H1 (cell line): ENCODE data around the gene TBX15. TPM values are rescaled to one million over a fixed set of nuclear protein-coding genes. Genes with fewer than 3 reads are reported as not detected.

Experiments
- CTBP2 ChIP-seq: IDR thresholded peaks from 2 replicates; pipeline ENCODE4 v1.7.0; 2011; ENCODE audit warnings: borderline replicate concordance, mild to moderate bottlenecking, moderate library complexity, mixed read lengths, low read length; ENCODE audit not compliant: insufficient read depth, insufficient read length
- polyA plus RNA-seq, 7 experiments: library from polyadenylated mRNA; depleted of rRNA in 3 of 7; stranded (reverse) in 5 of 7; unstranded in 2 of 7; fragments of >200 nt in 5 of 7; fragments of 200-250 nt in 2 of 7; gene quantifications; 1 replicate in 5 of 7; 2 replicates in 1 of 7; 4 replicates in 1 of 7; pipeline versions ENCODE4 v1.2.1 to v1.2.3, GENCODE V29; 2011 to 2013; ENCODE audit warnings: missing spikeins in 2 of 7, mixed read lengths in 2 of 7
- total RNA-seq: library from RNA; stranded (reverse); fragmentation: NEBNext Ultra II Directional; extraction: Animal tissue kit (Norgen Biotek cat#: 25700); gene quantifications from 2 replicates; pipeline ENCODE4 v1.2.1, GENCODE V29; 2021

Gene TBX15
- total and polyA plus RNA-seq, 2 of the 8 experiments (the other 6 are each of a cell fraction or from before 2014, with no cell fraction given), result 0.14 to 0.24 TPM

GRCh38 chr1:118993700-118994026, 5.5 kb upstream of the TBX15 start (continued):
- TF ChIP-seq CTBP2, result no peak
